ENCODE results near the gene ENTPD8. TPM values are rescaled to one million over a fixed set of nuclear protein-coding genes. Genes with fewer than 3 reads are reported as not detected.

ENTPD8 gene
- total RNA-seq, 4 donors from 2014 or later: not detected

- no peak for TF ChIP-seq CTCF (IDR thresholded peaks at IDR 0.05)
- no peak for TF ChIP-seq POLR2A (IDR thresholded peaks at IDR 0.05)
- no peak overlapping the region for H3K4me3 ChIP-seq (ENCODE audit: low read depth, poor library complexity, severe bottlenecking)
- intact Hi-C loops (cut with DNase I; ENCODE audit: low total_unique reads): no loop called here
- WGBS, 2 donors: 85 to 88% methylated on average over 29 to 35 of the region's 35 CpGs
- no peak for DNase-seq (ENCODE audit: low spot score in 2 of 2)
These were observed 45.6 kb upstream of the ENTPD8 start for GRCh38 chr9:137486545-137487453.

GRCh38 chr9:137486141-137486490 is 45.0 kb upstream of the ENTPD8 start:
- intact Hi-C loops (cut with DNase I; ENCODE audit: low total_unique reads): no loop called here
- no peak for DNase-seq (ENCODE audit: low spot score in 2 of 2)
- H3K4me3 ChIP-seq (ENCODE audit: low read depth, poor library complexity, severe bottlenecking): no peak overlapping the region
- WGBS, 2 donors: 88 to 94% methylated on average over 15 of the region's 15 CpGs
- TF ChIP-seq POLR2A (IDR thresholded peaks at IDR 0.05) (no peak), CTCF (IDR thresholded peaks at IDR 0.05) (no peak)

- 88 to 91% methylated on average over 22 to 26 of the region's 26 CpGs for WGBS, 2 donors
- no peak for TF ChIP-seq CTCF (IDR thresholded peaks at IDR 0.05)
- no peak for TF ChIP-seq POLR2A (IDR thresholded peaks at IDR 0.05)
- no peak overlapping the region for H3K4me3 ChIP-seq (ENCODE audit: low read depth, poor library complexity, severe bottlenecking)
- DNase-seq (ENCODE audit: low spot score in 2 of 2): no peak
- intact Hi-C loops (cut with DNase I; ENCODE audit: low total_unique reads): no loop called here
These were observed 44.4 kb upstream of the ENTPD8 start for GRCh38 chr9:137485343-137486140.

- no peak overlapping the region for H3K4me3 ChIP-seq (ENCODE audit: low read depth, poor library complexity, severe bottlenecking)
- TF ChIP-seq POLR2A (IDR thresholded peaks at IDR 0.05) (no peak), CTCF (IDR thresholded peaks at IDR 0.05) (no peak)
- WGBS, 2 donors: 83 to 93% methylated on average over 18 to 22 of the region's 27 CpGs
- no peak for DNase-seq (ENCODE audit: low spot score in 2 of 2)
- intact Hi-C loops (cut with DNase I; ENCODE audit: low total_unique reads): no loop called here
These were observed 43.6 kb upstream of the ENTPD8 start for GRCh38 chr9:137484551-137485315.

GRCh38 chr9:137482094-137482781 is 41.1 kb upstream of the ENTPD8 start:
- WGBS, 2 donors: 69 to 76% methylated on average over 26 of the region's 26 CpGs

More at GRCh38 chr9:137482094-137482781, 41.1 kb upstream of the ENTPD8 start:
- TF ChIP-seq CTCF (IDR thresholded peaks at IDR 0.05): no peak
- TF ChIP-seq POLR2A (IDR thresholded peaks at IDR 0.05): no peak
- intact Hi-C loops (cut with DNase I; ENCODE audit: low total_unique reads): no loop called here
- H3K4me3 ChIP-seq (ENCODE audit: low read depth, poor library complexity, severe bottlenecking): no peak overlapping the region
- DNase-seq (ENCODE audit: low spot score in 2 of 2): peak; percentile 68 to 88

All from lower leg skin (tissue), 4 donors.